Caki2 (cell line): ENCODE measurements around the gene GPR55. TPM values are rescaled to one million over a fixed set of nuclear protein-coding genes. Genes with fewer than 3 reads are reported as not detected.
A peak's percentile ranks its signal among the peaks of the same experiment; 100 is the strongest.

Experiments
- DNase-seq: peaks from one replicate; pipeline ENCODE4 v3.0.0-alpha.2; 2015; ENCODE audit warnings: low read depth
- in situ Hi-C: cut with HindIII; loops from 2 replicates; pipeline ENCODE4 v1.10.0; 2016; ENCODE audit warnings: low sequenced_read_pairs, low pct_unique_long_range_greater_than_20kb, mixed read lengths
- total RNA-seq: library from RNA; depleted of rRNA; stranded (reverse); fragments of >200 nt; shearing (Covaris generic); gene quantifications from 2 replicates; pipeline ENCODE4 v1.2.3, GENCODE V29; 2014; ENCODE audit warnings: low replicate concordance; rRNA removed

GPR55 gene
- total RNA-seq, 1 experiment from 2014 or later = 0.03 TPM

GRCh38 chr2:230866756-230867523 is 58.1 kb downstream of the GPR55 start:
- DNase-seq = no peak
- in situ Hi-C loops = no loop called here

GRCh38 chr2:230865766-230866755 is 59.0 kb downstream of the GPR55 start:
- in situ Hi-C loops = no loop called here
- DNase-seq = no peak

GRCh38 chr2:230865307-230865765 is 59.7 kb downstream of the GPR55 start:
- DNase-seq = no peak
- in situ Hi-C loops = no loop called here

- peak; percentile 66 for DNase-seq
- in situ Hi-C loops = no loop called here
These were observed 60.3 kb downstream of the GPR55 start, which contains the start of gene ITM2C for GRCh38 chr2:230864605-230865306. ITM2C (plus strand) TSS chr2:230864942; CDS start chr2:230865026, 84 bp downstream.

- DNase-seq = no peak
- in situ Hi-C loops = no loop called here
These were observed 60.9 kb downstream of the GPR55 start for GRCh38 chr2:230864122-230864604.

GRCh38 chr2:230863442-230864121 is 61.5 kb downstream of the GPR55 start:
- no peak for DNase-seq
- in situ Hi-C loops = no loop called here

- no peak for DNase-seq
- in situ Hi-C loops = no loop called here
These were observed 62.0 kb downstream of the GPR55 start for GRCh38 chr2:230863031-230863430.

- DNase-seq = no peak
- in situ Hi-C loops = no loop called here
These were observed 62.8 kb downstream of the GPR55 start for GRCh38 chr2:230862292-230862691.

- no peak for DNase-seq
- in situ Hi-C loops = no loop called here
These were observed 63.3 kb downstream of the GPR55 start for GRCh38 chr2:230861552-230862255.

Other genes starting within 250 kb of the GPR55 start
- 24.8 and 31.6 TPM in 2 replicates for gene CAB39, start 212.4 kb downstream of the GPR55 start, total RNA-seq
- 106 and 109 TPM in 2 replicates for gene ITM2C, start 60.3 kb downstream of the GPR55 start, total RNA-seq
- gene SPATA3, start 70.9 kb upstream of the GPR55 start, total RNA-seq = not detected in 2 replicates
- 12.8 and 21.5 TPM in 2 replicates for gene C2orf72, start 112.3 kb upstream of the GPR55 start, total RNA-seq
- 32.6 and 37.6 TPM in 2 replicates for gene PSMD1, start 131.6 kb upstream of the GPR55 start, total RNA-seq
- 0.12 and 0.51 TPM in 2 replicates for gene HTR2B, start 199.8 kb upstream of the GPR55 start, total RNA-seq